Activated CD8-positive, alpha-beta memory T cell treated with anti-CD3 and anti-CD28 coated beads for 48 hours (primary cell): ENCODE results near the gene PIEZO1.
"Not testable (repeated sequence)": the region's sequence is repeated elsewhere in the genome, so short reads cannot be mapped to it uniquely, and the experiment has no call there.

Source experiments
- DNase-seq, 3 experiments: peaks; one replicate each; pipeline ENCODE4 v3.0.0-alpha.2; 2020; ENCODE audit warnings: low read depth in 2 of 3, low spot score in 2 of 3

The PIEZO1 gene

DNA sequence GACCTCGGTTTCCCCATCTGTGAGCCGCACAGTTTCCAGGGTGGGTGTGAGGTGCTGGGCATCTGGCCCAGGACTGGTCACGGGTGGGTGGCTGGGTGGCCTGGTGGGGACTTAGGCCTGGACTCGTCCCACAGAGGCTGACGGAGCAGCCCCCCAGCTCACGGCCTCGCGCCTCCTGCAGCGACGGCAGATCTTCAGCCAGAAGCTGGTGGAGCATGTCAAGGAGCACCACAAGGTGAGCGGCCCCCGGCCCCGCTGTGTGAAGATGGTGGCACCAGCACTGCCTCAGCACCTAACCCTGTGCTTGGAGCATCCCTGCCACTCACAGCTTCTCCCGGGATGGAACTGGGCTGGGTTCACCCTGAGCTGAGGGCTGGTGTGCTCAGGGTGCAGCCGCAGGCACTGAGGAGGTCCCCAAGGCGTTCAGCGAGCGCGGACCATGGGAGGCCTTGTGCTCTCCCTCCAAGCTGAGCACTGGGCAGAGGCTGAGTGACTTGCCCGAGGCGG is 20.9 kb upstream of the PIEZO1 start:
- DNase-seq = no peak

DNA sequence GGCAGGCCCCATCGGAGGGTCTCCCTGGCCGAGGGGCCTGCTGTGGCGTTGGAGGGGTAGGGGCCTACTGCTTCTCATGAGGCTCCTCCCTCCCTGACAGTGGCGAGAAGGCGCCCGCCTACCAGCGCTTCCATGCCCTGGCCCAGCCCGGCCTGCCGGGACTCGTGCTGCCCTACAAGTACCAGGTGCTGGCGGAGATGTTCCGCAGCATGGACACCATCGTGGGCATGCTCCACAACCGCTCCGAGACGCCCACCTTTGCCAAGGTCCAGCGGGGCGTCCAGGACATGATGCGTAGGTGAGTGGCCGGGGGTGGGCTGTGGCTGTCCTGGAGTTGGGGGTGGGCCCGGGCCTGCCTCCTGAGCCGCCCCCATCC is 20.3 kb upstream of the PIEZO1 start:
- no peak for DNase-seq

DNA sequence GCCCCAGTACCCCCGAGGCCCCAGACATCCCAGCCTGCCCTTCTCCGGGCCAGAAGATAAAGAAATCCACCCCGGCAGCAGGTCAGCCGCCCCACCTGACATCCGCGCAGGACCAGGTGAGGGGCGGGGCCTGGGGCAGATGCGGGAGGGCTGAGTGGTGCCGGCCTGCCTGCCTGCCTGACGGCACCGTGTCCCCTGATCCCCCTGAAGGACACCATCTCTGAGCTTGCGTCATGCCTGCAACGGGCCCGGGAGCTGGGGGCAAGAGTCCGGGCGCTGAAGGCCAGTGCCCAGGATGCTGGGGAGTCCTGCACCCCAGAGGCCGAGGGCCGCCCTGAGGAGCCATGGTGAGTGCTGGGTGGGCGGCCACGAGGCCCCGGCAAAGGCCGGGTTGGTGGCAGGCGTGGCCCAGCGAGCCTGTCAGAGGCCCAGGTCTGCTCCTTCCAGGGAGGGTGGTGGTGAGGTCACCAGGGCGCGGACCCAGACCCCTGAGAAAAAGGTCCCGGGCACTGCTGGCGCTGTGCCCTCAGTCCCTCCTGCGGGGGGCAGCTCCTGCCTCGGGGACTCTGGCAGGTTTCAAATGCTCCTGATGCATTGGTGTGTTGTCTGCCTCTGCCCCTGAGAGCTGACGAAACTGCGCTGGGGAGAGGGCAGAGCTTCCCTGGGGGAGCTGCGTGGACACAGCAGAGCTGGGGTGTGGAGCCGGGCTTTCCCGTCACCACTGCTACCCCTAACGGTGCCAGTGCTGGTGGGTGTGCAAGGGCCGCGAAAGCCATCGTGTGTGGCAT is 19.7 kb upstream of the PIEZO1 start:
- no peak for DNase-seq

DNA sequence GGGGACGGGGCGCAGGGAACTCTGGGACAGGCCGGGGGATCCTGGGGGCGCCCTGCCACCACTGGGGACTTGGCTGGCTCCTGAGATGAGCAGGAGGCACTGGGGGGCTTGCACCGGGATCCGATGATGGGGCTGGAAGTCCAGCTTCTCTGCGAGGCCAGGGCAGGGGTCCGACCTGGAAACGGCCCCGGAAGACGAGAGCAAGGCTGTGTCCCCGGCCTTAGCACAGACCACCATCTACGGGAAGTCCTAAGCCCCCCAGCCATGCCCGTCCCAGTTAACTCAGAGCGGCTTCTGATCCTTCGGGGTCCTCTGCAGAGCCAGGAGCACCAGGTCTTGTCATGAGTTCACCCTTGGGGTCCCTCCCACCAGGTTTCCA is 19.1 kb upstream of the PIEZO1 start:
- no peak for DNase-seq

DNA sequence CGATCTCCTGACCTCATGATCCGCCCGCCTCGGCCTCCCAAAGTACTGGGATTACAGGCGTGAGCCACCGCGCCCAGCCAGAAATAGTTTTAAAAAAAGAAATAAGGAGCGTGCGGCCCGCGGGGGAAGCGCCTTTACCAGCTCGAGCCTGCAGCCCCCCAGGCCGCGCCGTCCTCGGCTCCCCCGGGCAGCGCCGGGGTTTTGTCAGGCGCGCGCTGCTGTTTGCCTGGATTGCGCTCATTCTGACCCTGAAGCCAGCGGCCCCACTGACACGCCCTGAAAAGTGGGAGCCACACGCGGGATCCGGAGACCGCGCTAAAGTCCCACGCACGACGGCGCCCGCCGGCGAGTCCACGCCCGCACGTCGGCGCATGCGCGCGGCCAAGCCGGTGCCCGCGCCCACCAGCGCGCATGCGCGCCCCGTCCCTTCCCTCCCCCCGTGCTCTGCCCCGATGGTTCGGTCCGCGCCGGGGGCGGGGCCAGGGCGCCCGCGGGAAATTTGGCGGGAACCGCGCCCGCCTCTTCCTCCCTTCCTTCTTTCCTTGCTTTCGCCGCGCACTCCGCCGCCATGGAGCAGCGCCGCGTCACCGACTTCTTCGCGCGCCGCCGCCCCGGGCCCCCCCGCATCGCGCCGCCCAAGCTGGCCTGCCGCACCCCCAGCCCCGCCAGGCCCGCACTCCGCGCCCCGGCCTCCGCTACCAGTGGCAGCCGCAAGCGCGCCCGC is 18.4 kb upstream of the PIEZO1 start, which contains the start of gene CDT1:
CDT1 (plus strand) TSS at position 526 of the 724 bp plus-strand sequence; CDS start at position 569, 43 bp downstream.
- DNase-seq = peak in 2 of 3 experiments; percentile 83 to 88

DNA sequence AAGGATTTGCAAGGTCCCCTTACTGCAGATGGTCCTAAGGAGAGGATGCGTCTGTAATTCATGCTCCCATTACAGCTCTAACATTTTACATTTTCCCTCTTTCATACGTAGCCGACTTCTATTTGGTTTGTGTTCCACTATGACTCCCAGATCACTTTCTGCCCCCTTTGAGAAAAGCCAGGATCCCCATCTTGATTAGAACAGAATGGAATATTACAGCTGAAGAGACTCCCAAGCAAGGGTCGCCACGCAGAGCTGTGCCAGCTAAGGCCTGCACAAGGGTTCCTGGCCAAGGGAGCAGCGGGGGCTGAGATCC is 15.2 kb upstream of the PIEZO1 start:
- no peak for DNase-seq

DNA sequence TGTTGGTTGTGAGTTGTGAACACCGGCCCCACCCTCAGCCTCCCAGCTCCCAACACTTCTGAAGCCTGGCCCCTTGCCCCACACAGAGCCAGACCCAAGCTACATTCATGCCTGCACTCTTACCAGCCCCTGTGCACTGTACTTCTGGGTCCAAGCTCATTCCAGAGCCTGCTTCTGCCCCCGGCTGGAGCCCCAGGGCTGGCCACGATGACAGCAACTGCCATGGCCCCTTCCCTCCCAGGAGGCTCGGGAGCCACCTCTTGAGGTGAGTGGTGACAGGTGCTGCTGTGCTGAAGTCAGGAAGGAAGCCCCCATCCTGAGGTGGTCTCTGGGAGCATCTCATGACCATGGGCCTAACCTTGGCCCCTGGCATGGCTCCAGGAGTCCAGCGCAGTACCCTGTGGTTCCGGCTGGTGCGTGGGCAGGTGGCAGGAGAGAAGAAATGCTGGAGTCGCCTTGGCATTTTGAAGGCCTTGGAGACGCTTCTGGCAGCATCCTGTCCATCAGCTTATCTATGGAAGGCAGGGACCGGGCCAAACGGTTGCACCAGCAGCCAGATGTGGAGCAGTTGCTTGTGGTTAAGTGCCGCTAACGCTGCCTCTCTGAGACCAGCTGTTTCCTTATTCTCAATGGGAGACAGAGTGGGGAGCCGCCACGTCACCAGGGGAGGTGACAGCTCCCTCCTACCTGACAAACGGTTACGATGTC is 14.7 kb upstream of the PIEZO1 start:
- no peak for DNase-seq

DNA sequence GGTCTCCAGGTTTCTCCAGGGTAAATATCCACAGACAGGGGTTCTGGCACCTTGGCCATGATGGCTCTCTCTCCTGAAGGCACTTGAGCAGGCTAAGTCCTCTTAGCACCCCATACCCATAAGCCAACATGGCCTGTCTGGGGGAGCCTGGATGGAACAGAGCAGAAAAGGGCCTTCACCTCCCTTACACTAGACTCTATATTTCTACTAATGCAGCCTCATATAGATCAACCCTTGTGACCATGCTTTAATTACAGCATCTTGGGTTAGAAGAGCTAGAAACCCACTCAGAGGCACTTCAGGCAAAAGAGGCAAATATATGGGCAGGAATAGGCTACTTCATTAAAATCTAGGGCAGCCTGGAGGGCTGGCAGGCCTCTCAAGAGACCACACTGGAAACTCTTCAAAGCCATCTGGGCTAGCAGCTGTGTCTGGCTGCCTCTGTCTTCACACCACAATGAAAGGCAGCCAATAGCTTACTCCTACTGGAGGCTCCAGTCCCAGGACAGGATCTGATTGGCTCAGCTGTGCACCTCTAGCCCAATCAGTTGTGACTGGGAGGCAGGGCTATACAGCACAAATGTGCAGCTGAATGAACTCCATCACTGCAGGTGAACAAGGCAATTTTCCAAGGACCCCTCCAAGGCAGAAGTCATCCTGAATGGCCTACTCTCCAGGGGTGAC is 13.9 kb upstream of the PIEZO1 start:
- DNase-seq = no peak

DNA sequence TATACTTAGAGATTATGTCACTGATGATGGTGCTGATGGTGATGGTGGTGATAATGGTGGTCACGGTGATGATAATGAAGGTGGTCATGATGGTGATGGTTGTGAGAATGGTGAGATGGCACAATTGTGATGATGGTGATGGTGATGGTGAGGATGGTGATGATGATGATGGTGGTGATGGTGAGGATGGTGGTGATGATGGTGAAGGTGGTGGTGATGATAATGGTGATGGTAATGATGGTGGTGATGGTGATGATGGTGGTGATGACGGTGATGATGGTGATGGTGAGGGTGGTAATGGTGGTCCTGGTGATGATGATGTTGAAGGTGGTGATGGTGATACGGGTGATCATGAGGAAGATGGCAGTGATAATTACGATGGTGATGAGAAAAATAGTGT is 13.1 kb upstream of the PIEZO1 start:
- DNase-seq = no peak

DNA sequence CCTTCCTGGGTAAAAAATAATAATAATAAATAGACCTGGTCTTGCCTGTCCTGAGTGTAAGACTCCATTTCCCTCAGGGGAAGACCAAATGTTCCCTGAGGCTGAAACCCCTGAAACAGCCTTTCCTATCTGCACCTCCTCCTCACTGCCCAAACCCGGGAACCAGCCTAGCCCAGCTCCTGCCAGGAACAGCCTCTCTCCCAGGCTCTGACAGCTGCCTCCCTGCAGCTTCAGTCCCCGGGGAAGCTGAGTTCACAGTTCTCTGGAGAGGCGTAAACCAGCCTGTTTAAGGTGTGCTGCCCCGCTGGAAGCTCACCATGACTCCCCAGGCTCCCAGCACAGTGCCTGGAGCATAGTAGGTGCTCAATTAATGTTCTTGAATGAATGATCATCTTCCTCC is 11.3 kb upstream of the PIEZO1 start:
- no peak for DNase-seq

DNA sequence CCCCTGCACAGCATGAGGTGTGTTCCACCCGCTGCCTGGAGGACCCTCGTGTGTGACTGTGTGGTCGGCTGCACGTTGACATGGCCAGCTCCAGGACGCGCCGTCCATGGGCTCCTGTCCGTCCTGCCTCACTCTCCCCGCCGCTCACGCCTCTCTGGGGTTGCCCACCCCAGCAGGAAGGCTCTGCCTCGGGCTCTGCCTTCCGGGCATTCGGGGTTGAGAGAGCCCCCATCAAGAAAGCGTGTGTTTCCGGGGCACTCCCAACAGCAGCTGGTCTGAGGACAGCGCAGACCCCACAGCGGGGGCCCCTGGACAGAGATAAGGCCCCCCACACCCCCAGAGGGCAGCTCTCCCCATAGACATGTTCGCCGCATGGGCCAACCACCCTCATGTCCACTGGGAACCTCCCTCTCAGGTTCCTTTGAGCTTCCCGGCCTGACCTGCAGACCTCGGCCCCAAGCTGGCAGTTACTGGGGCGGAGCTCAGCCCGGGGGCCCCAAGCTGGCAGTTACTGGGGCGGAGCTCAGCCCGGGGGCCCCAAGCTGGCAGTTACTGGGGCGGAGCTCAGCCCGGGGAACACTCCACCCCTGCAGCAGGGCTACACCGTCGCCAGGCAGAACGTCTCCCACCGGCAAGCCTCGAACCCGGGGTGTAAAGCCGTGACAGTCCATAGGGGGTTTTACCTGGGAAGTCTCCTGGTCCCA is 8.4 kb upstream of the PIEZO1 start:
- no peak for DNase-seq

DNA sequence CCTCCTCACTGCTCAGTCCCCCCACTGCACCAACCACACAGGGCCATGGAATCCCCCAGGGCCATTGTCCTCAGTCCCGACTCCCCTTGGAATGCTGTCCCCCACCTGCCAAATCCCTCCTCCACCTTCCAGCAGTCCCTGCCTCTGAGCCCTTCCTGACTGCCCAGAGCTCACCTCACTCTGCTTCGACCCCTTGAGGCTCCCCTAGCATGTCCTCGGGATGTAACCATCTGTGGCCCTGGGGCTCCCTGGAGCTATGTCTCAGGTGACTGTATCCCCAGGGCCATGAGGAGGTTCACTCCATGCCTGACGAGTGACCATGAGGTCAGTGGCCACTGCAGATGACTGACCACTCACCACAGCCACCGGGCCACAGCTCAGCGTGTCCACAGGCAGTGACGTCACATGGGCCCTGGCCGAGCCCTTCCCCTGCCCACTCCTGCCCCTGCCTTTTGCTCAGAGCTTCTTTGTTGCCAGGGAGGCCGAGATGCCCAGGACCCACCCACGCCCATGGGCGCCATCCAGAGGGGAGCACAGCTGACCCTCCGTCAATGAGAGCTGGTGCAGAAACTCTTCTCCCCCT is 7.7 kb upstream of the PIEZO1 start:
- DNase-seq = no peak

DNA sequence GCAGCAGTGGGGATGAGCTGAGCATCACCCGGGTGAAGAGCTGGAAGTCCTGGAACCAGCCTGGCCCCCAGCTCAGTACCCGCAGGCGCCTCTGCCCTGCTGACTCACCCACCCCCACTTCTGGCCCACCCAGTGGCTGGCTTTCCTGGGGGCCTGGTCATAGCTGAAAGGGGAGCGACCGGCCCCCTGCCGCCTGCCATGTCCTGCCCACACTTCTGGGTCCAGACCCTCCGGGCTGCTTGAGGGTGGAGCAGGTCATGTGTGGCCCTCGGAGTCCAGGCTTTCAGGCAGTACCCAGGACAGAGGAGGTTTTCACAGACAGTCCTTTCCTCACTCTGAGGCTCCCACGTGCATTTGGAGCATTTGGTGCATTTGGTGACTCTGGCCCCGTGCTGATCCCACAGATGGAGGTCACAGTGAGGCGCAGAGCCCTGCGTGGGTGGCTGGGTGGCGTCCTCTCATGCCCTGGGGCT is 7.1 kb upstream of the PIEZO1 start:
- DNase-seq = no peak

DNA sequence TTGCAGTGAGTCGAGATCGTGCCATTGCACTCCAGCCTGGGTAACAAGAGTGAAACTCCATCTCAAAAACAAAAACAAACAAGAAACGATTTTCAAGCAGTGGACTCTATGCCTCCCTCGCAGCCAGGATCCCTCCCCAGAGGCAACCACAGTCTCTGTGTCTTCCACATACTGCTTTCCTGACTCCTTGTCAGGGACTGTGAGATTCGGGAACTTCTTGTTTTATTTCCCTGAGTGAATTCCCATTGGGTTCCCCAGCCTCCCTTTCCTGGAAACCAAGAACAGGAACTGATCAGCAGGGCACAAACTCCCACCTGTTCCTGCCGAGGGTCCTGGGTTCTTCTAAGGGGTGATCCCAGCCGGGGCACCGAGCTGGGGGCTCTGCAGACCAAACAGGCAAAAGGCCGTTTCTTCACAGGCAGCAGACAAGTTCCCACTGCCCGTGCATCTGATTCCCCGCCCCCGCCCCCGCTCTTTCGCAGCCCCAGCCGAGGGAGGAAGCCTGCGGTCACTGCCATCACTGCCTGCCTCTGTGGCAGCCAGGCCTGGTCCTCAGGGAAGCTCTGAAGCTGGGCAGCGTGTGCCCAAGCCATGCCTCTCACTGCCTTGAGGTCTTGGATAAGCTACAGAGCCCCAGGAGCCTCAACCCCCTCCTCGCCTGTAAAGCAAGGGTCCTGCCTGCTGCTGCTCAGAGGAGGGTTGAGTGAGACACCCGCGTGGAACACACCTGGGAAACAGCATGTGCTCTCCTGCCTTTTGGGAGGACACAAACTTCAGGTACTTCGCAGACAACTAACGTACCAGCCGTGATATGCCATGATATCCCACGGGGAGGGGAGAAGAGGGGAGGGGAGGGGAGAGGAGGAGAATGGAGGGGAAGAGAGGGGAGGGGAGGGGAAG is 5.5 kb upstream of the PIEZO1 start:
- no peak for DNase-seq

DNA sequence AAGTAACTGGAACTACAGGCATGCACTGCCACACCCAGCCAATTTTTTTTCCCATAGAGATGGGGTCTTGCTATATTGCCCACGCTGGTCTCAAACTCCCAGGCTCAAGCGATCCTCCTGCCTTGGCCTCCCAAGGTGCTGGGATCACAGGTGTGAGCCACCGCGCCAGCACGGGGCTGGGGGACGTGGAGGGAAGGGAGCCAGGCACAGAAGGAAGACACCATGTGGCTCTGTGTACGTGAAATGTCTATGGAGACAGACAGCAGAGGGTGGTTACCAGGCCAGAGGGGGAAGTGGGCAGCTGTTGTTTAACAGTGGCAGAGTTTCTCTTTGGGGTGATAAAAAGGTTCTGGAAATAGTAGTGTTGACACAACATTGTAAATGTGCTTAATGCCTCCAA is 4.6 kb upstream of the PIEZO1 start:
- DNase-seq = no peak

DNA sequence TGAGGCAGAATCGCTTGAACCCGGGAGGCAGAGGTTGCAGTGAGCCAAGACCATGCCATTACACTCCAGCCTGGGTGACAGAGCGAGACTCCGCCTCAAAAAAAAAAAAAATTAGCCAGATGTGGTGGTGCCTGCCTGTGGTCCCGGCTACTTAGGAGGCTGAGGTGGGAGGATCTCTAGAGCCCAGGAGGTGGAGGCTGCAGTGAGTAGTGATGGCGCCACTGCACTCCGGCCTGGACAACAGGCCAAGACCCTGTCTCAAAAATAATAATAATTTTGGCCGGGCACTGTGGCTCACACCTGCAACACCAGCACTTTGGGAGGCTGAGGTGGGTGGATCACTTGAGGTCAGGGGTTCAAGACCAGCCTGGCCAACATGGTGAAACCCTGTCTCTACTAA is 3.7 kb upstream of the PIEZO1 start:
- DNase-seq = not testable (repeated sequence)

DNA sequence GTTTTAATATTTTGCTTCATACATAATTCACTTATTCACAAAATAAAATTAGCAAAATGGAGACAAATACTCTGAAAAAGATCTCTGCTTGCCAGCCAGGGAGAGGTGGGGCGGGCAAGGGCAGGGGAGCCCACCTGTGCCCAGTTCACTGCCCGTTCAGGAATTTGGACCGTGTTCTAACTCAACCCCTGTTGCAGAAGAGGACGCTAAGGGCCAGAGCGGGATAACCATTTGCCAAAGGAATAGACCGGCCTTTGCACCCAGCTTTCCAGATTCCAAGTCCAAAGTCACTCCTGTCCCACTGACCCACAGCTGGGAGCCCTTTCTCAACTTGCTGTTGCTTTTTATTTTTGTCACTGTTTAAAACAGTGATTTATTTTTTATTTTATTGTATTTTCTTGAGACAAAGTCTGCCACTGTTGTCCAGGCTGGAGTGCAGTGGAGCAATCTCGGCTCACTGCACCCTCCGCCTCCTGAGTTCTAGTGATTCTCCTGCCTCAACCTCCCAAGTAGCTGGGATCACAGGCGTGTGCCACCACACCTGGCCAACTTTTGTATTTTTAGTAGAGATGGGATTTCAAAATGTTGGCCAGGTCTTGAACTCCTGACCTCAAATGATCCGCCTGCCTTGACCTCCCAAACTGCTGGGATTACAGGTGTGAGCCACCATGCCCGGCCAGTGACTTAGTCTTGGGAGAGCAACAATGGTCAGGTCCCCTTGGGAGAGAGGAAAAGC is 2.7 kb upstream of the PIEZO1 start:
- DNase-seq = no peak

DNA sequence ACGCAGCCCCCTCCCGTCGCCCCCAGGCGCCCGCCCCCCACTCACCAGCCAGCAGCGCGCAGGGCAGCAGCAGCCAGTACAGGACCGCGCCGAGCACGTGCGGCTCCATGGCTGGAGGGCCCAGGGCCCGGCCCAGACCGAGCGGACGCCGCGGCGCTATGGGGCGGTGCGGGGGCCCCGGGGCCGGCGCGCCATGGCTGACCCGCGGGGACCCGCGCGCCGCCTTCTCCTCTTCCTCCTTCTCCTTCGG is 239 bp downstream of the PIEZO1 start:
- no peak for DNase-seq
